GM21737 (cell line): ENCODE results near the gene MARCO.

Experiments used
- ATAC-seq: cut with Tn5 transposase; IDR thresholded peaks from one replicate; pipeline ENCODE4 v1.9.1; 2021; ENCODE audit warnings: mild to moderate bottlenecking, moderate library complexity; ENCODE audit not compliant: unreplicated experiment

Gene MARCO

DNA sequence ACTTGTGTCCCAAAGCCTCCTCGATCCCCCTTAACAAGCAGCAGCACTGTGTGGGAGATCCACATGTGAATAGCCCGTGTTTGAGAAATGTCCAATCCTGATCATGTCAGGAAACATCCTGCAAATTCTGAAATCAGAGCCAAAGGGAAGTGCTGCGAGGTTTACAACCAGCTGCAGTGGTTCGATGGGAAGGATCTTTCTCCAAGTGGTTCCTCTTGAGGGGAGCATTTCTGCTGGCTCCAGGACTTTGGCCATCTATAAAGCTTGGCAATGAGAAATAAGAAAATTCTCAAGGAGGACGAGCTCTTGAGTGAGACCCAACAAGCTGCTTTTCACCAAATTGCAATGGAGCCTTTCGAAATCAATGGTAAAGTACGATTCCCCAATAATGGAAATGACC lies at the start of gene MARCO:
Gene MARCO, plus strand, starts transcription at position 164 of the 400 bp plus-strand sequence. Its CDS starts 107 bp downstream, at position 271.
- no peak for ATAC-seq

- no peak for ATAC-seq
These were observed 48.9 kb upstream of the MARCO start for GRCh38 chr2:118893100-118893499.

- no peak for ATAC-seq
These were observed 39.5 kb upstream of the MARCO start for GRCh38 chr2:118902266-118903028.

GRCh38 chr2:118903029-118903351 lies 39.0 kb upstream of the MARCO start:
- no peak for ATAC-seq

DNA sequence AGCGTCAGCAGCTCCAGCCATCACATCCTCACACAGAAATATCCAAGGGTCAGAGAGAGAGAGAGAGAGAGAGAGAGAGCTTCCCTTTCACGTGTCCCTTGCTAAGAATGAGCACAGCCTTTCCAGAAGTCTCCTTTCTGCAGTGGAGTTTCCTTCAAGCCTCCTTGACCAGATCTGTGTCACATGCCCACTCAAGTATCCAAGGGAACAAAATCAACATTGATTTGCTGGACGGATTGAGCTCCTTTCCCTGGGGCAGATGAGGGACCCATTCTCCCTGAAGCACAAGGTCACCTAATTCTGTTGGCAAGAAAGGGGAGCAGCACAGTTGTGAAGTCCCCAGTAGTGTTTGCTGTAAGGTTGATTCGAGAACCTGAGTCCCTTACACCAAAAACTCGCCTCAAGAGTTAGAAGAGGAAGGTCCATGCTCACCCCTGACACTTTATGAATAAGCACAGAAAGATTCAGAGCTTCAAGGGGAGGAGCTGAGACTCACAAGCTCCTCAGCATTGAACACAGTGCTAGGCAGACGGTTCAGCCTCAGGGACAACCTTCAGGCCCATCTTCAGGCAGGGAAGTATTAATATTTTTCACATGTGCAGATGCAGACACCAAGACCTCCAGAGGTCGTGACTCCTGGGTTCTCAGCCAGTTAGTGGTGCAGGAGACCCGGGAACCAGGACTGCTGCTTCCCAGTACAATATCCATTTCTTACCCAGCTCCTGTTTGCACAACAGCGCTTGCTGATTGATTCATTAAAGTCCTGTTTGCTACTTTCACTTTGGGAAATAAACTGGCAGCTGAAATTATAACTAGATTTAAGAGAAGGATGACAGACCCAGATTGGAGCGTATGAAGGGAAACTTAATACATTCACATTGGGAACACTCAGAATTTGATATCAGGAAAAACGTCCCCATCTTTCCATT lies 38.2 kb upstream of the MARCO start:
- ATAC-seq = no peak

- no peak for ATAC-seq
These were observed 36.8 kb upstream of the MARCO start for GRCh38 chr2:118905206-118905605.

DNA sequence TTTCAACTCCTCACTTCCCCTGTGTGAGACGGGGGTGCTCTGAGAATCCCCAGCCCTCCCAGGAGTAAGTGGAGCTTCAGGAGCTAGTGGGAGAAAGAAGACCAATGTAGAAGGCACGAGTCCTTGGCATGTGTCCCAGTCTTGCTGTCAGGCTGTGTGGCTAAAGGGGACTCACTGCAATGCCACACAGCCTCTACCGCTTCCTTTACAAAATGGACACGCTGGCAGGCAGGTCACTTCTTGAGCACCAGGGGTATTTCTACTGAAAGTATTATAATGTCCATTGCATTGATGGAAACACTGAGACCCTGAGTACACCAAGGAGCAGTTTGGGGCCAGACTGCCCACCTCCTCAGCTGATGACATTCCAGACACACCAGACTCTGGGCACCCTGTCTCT lies 35.8 kb upstream of the MARCO start:
- no peak for ATAC-seq

- ATAC-seq = no peak
These were observed 34.2 kb upstream of the MARCO start for GRCh38 chr2:118907759-118908158.

GRCh38 chr2:118909191-118909590 lies 32.8 kb upstream of the MARCO start:
- no peak for ATAC-seq

- no peak for ATAC-seq
These were observed 30.7 kb upstream of the MARCO start for GRCh38 chr2:118911166-118911856.

- ATAC-seq = no peak
These were observed 30.1 kb upstream of the MARCO start for GRCh38 chr2:118911936-118912335.

DNA sequence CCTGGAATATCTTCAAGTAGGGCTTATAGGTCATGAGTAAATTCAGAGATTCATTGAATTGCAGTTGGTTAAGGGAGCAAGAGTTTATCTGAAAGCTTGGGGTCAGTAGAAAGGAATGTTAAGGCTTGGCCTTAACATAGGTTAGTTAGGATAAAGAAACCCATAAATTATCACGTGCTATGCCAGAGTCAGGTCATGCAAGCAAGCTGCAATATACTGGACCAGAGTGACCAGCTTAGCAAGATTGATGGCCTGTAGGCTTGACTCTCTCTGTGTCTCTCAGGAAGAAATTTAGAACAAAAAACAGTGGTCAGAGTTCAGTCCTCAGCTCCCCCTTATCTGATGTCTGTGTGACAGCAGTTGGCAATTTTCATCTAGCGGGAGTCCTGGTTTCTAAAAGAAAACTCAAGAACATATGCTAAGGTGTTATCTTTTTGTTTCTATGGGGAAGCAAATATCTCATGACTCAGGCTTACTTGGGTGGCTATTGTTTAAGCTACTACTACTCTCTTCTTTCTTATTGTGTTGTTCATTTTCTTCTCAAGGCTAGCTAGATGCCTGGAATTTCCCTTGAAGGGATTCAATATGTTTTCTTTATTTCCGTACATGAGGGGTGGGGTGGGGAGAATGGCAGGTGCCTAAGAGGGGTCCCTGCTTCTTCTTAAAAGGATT lies 28.7 kb upstream of the MARCO start:
- no peak for ATAC-seq

DNA sequence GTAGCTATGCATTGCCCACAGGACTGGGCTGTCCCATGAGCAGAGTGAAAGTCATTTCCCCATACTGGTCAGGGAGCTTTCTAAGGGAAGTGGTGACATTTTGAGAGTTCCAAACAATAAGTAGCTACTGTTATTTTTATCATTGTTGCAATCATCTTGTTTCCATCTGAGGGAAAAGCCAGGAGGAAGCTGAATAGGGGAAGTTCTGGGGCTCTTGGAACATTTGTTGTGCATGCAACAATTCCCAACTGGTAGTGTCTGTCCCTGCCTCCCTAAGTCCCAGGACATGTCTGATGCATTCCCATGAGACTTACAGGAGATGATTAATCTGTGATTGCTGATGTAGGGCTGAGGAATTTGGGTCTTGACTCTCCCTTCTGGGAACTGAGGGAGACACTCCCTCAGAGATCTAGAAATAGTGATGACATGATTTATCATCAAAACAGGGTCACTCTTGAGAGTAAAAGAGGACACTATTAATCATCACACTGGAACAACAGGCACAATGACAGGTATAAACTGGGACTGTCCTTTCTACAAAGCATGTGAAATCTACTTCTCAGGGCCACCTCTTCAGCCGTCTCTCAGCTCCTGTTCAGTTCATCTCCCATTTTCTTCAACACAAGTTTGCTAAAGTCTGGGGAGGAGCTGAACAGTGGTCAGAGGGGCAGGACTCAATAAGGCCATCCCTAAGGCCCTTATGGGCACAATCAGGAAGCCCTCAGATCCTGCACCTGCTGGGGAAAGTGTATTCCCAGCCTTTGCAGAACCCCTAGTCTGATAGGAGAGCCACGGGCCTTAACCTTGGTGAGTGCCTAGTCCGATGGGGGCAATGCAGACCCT lies 28.0 kb upstream of the MARCO start:
- no peak for ATAC-seq

DNA sequence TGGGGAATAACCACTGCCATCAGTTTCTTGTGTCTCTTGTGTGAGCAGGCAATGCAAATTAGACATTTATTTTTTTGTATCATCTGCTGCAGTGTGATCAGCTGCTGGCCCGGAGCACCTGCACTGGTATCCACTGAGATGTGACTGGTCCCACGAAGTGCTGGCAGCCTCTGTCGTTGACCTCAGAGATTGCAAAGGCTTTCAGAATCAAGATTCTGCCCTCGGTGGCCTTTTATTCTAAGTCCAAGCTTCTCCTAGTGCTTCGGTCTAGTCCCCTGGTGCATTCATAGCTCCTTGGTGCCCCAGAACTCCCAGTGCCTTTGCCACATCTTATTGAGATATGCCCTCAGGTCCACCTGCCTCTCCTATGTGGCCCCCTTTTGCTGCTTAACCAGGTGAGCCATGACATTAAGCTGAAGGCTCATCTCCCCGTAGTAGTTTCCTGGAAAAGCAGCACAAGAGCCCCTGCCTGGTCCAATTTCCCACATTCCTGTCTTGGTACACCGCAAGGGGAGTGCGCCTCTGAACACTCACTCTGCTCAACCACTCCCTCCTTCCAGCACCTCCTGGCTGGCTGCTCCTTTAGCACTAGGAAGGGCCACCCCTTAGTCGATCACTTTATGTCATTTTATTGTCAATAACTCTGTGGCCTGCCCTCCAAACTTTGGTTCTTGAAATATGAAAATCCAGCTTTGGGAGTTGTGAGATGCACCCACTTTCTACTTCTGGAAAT lies 27.1 kb upstream of the MARCO start:
- ATAC-seq = no peak

DNA sequence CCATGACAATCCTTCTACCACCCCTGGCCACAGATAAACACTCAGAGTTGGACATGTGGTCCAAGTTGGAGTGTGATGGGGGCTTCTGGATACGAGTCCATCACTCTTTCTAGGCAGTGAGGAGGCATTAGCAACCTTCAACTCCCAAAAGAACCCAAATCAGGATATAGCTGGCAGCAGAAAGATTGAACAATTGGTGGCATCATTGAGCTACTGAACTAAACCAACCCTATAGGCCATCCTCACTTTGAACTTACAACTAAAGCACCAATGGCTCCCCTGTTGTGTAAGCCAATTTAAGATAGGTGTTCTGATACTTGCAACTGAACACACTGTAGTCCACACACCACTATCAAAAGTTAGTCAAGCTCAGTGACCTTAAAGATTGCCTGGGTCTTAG lies 24.0 kb upstream of the MARCO start:
- no peak for ATAC-seq

GRCh38 chr2:118921646-118922045 lies 20.3 kb upstream of the MARCO start:
- ATAC-seq = no peak

DNA sequence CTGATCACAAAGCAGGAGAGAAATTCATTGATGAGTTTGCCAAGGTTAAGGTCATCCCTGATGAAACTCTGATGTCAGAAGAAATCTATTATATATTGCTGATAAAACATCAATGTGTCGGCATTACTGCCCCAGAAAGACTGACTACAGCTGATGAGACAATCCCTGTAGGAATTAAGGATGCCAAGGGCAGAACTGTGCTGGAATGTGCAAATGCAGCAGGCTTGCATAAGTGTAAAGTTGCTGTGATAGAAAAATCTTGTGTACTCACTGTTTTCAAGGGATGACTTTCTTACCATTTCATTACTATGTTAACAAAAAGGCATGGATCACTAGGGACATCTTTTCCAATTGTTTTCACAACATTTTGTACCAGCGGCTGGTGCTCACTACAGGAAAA lies 19.7 kb upstream of the MARCO start:
- no peak for ATAC-seq

GRCh38 chr2:118923371-118923770 lies 18.6 kb upstream of the MARCO start:
- no peak for ATAC-seq

DNA sequence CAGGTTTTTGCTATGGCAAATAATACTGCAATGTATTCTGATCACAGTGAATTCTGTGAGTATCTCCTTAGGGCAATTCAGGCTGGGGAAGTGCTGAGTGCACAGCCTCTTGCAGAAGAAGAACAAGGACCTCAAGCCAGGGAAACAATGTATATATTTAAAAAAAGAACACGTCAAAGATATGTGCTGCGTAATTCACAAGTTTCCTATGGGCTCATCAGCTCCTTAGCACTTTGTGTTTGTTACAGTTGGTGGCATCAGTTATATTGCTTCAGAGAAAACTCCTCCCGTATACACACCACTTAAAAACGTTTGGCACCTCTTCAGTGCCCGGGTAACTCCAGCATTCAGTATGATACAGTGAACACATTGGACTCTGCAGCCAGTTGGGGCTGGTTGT lies 16.5 kb upstream of the MARCO start:
- no peak for ATAC-seq
